Suprapubic skin (tissue), 3 donors: ENCODE data around the gene DNMBP.

ENCODE experiments used
- CTCF ChIP-seq, 2 donors: fragments of 200-600 bp in 1 of 2; fragments of 450-650 bp in 1 of 2; sonication (generic) in 1 of 2; IDR thresholded peaks; one replicate each; pipeline ENCODE4 v1.5.1; 2016 to 2019; ENCODE audit warnings: antibody characterized with exemption in 2 of 2, mild to moderate bottlenecking in 1 of 2, moderate library complexity in 1 of 2
- EP300 ChIP-seq: sonication (generic); formaldehyde crosslinking; IDR thresholded peaks from one replicate; pipeline ENCODE4 v1.6.1; 2017; ENCODE audit warnings: antibody characterized with exemption
- POLR2A ChIP-seq, 2 donors: fragments of 450-650 bp; IDR thresholded peaks; one replicate each; pipeline ENCODE4 v1.6.1; 2017; ENCODE audit warnings: antibody characterized with exemption in 2 of 2, mild to moderate bottlenecking in 2 of 2, moderate library complexity in 2 of 2

DNA sequence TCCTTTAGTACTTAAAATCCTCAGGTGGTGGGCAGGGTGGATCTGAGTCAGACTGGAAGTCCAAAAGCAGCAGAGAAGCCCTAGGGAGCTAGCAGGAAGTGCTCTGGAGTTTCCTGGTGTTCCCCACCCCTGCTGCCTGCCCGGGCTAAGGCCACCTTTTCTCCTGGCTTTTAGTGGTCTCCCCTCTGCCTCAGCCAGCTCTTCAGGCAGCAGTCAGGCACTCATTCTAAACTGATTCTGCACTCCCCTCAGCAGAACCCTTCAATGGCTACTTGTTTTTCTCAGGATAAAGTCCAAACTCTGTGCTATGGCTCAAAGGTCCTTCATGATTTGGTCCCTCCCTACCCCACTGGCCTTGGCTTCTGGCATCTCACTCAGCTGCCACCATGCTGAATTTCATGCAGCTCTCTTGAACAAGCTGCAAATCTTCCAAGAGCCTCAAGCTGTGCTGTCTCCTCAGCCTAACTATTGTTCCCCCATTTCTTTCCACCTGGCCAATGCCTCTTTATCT is 28.9 kb upstream of the DNMBP start:
- TF ChIP-seq POLR2A (IDR thresholded peaks at IDR 0.05) (no peak), CTCF (IDR thresholded peaks at IDR 0.05) (no peak), EP300 (no peak)
